GM13976 (cell line): ENCODE results near the gene CYFIP1.

ENCODE experiments used
- DNase-seq: peaks from one replicate; pipeline ENCODE4 v3.0.0; 2012; ENCODE audit warnings: low spot score
- CTCF ChIP-seq: IDR thresholded peaks from 2 replicates; pipeline ENCODE4 v1.5.1; 2012; ENCODE audit warnings: borderline replicate concordance, mild to moderate bottlenecking; ENCODE audit not compliant: insufficient read depth; ENCODE audit errors: extremely low read depth, missing control alignments, control extremely low read depth
- in situ Hi-C: fragments of 300-500 bp; cut with MboI; formaldehyde crosslinking; loops from one replicate; pipeline ENCODE4 v1.12.0; 2022; ENCODE audit warnings: low sequenced_read_pairs, mixed read lengths, inconsistent platforms; ENCODE audit not compliant: unreplicated experiment

CYFIP1 gene

GRCh38 chr15:22880981-22881738 is 99.0 kb downstream of the CYFIP1 start:
- no peak for TF ChIP-seq CTCF
- no peak for DNase-seq
- in situ Hi-C loops, result no loop called here

GRCh38 chr15:22880068-22880980 is 99.8 kb downstream of the CYFIP1 start:
- DNase-seq, result no peak
- TF ChIP-seq CTCF, result no peak
- in situ Hi-C loops, result no loop called here

GRCh38 chr15:22878103-22878502 is 102.1 kb downstream of the CYFIP1 start:
- DNase-seq, result no peak
- in situ Hi-C loops, result no loop called here
- TF ChIP-seq CTCF, result no peak

GRCh38 chr15:22877607-22878006 is 102.6 kb downstream of the CYFIP1 start:
- in situ Hi-C loops, result no loop called here
- no peak for DNase-seq
- no peak for TF ChIP-seq CTCF

GRCh38 chr15:22877117-22877516 is 103.1 kb downstream of the CYFIP1 start:
- in situ Hi-C loops, result no loop called here
- TF ChIP-seq CTCF, result no peak
- DNase-seq, result no peak

- TF ChIP-seq CTCF, result no peak
- DNase-seq, result no peak
- in situ Hi-C loops, result no loop called here
Observed at GRCh38 chr15:22874966-22875365, 105.2 kb downstream of the CYFIP1 start.
